Measurements from ENCODE around the gene PCDH9.
"Not testable (repeated sequence)": the region's sequence is repeated elsewhere in the genome, so short reads cannot be mapped to it uniquely, and the experiment has no call there.

Gene PCDH9

DNA sequence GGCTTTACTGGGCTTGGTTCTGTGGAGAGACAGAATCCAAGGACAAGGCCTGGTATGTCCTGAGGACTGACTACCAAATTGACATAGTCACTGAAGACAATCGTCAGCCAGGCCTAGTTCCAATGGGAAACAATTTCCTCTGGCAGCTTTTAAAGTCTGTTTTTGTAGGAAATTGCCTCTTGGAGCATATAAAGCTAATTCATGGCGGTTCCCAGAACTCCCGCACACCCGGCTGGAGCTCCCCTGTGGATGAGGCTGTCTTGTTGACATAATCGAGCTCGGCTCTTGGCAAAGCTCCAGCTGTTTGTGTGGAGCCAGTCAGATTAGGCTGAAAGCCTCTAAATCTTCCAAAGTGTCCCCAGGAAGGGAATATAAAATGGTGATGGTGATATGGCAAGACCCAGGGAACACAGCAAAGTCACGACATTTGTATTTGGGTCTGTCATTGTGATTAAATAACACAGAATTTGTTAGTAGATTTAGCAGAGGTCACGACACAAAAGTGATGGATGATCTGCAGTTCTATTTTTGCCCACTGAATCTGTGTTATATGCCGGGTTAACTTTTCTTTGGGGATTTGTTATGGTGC is 395.0 kb downstream of the PCDH9 start:
- no peak for DNase-seq (ENCODE audit: low spot score)

GRCh38 chr13:66830940-66831716 is 399.0 kb downstream of the PCDH9 start:
- no peak for DNase-seq (ENCODE audit: low spot score)

- no peak for DNase-seq (ENCODE audit: low spot score)
Measured at GRCh38 chr13:66829803-66830202, 400.3 kb downstream of the PCDH9 start.

DNA sequence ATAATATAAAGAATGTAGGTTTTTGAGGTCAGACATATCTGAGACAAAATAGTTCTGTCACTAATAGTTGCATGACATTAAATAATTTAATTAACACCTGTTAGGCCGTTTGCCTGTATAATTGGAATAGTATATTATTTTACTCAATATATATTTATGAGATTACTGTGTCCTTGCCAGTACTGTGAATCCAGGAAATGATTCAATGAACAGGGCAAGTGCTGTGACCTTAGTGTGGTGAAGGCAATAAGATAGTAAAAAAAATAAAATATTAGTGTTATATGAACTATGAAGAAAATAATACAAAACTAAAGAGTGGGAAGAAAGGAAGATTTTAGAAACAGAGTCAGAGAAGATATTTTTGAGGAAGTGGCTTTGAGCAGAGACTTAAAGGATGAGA is 403.7 kb downstream of the PCDH9 start:
- DNase-seq (ENCODE audit: low spot score), result no peak

DNA sequence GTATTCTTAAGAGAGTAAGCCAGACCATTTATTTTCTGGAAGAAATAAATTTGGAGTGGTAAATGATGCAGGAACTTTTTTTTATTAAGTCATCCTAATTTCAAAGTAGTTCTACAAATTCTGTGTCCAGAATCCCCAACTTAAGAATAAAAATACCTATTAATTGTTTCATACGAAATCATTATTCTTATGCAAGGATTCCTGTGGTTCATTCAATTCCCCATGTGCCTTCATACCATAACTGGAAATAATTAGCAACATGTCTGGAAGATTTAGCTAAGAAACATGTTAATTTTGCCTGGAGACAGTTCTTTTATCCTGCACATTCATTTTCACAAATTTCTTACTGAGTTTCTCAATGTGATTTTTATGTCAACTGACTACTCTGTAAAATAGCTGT is 408.6 kb downstream of the PCDH9 start:
- DNase-seq (ENCODE audit: low spot score), result no peak

DNA sequence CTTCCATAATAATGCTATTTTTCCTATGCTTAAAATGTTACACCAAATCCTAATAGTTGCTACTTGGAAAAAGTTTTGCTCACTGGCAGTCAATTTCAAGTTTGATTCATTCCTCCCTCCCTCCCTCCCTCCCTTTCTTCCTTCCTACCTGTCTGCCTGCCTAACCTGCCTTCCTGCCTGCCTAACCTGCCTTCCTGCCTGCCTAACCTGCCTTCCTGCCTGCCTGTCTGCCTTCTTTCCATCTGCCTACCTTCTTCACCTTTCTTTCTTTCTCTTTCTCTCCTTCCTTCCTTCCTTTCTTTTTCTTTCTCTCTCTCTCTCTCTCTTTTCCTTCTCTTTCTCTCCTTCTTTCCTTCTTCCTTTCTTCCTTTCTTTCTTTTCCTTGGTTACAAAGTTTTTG is 418.7 kb downstream of the PCDH9 start:
- DNase-seq (ENCODE audit: low spot score), result no peak

- DNase-seq (ENCODE audit: low spot score), result no peak
Measured at GRCh38 chr13:66809485-66809884, 420.7 kb downstream of the PCDH9 start.

- DNase-seq (ENCODE audit: low spot score), result no peak
Measured at GRCh38 chr13:66807251-66807650, 422.9 kb downstream of the PCDH9 start.

- DNase-seq (ENCODE audit: low spot score), result no peak
Measured at GRCh38 chr13:66805657-66806056, 424.5 kb downstream of the PCDH9 start.

DNA sequence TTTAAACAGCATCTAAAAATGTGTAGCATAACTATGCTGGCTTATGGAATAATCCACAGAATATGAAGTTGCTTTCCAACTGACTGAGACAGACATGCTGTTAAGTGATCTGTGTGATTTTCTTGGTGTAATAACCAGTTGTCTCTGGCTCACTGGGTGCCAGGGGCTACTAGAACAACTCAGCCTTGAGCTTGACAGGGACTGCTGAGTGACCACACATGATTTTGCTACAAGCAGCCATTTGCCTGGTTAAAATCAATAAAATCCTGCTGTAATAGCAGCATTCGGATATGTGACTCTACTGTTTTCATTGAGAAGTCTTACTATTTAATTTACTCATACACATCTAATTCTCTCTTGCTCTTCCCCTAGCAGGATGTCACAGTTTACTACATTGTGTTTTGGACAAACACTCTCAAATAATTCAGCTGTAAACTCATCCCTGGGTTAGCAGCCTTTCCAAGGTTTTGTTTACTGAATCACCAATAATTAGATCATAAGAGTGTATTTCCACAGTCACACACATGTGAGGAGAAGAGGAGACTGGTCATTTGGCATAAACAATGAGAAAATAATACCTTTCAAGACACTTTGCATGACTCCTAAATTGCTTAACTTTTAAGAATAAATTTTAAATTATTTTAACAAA is 426.2 kb downstream of the PCDH9 start:
- DNase-seq (ENCODE audit: low spot score), result no peak

- no peak for DNase-seq (ENCODE audit: low spot score)
Measured at GRCh38 chr13:66803013-66803807, 426.9 kb downstream of the PCDH9 start.

- DNase-seq (ENCODE audit: low spot score), result no peak
Measured at GRCh38 chr13:66795636-66796035, 434.5 kb downstream of the PCDH9 start.

- DNase-seq (ENCODE audit: low spot score), result no peak
Measured at GRCh38 chr13:66794340-66795031, 435.6 kb downstream of the PCDH9 start.

- no peak for DNase-seq (ENCODE audit: low spot score)
Measured at GRCh38 chr13:66790861-66791260, 439.3 kb downstream of the PCDH9 start.

- DNase-seq (ENCODE audit: low spot score), result no peak
Measured at GRCh38 chr13:66781241-66781640, 448.9 kb downstream of the PCDH9 start.

DNA sequence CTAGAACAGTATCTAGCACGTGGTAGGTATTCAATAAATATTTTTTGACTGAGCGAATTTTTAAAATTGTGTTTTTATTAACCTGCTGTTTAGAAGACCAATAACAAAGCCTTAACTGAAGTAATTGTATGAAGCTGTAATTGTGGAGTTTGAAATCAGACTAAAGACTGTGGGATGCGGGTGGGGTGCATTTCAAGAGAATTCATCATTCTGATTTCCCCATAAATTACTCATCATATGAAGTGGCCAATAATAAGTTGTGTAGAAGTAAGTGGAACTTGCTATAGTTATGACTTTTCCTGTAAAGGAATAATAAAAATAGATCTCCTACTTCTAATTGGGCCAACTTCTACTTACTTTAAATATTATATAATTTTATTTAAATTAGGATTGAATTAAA is 449.3 kb downstream of the PCDH9 start:
- no peak for DNase-seq (ENCODE audit: low spot score)

- DNase-seq (ENCODE audit: low spot score), result no peak
Measured at GRCh38 chr13:66778461-66778860, 451.7 kb downstream of the PCDH9 start.

DNA sequence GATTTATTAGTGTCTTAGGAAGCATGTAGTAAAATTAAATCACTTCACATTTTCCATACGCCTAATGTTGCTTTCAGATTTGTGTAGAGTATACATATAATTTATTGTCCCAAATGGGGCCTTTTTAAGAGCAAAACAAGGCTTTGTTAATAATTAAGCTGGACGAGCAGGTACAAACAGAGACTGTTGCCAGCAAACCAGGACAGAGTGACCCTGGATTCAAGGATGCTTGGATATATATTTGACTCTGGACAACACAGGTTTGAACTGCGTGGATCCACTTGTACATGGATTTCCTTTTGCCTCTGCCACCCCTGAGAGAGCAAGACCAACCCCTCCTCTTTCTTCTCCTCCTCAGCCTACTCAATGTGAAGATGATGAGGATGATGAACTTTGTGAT is 454.9 kb downstream of the PCDH9 start:
- no peak for DNase-seq (ENCODE audit: low spot score)

GRCh38 chr13:66774046-66774445 is 456.1 kb downstream of the PCDH9 start:
- DNase-seq (ENCODE audit: low spot score), result no peak

- no peak for DNase-seq (ENCODE audit: low spot score)
Measured at GRCh38 chr13:66765559-66765958, 464.6 kb downstream of the PCDH9 start.

DNA sequence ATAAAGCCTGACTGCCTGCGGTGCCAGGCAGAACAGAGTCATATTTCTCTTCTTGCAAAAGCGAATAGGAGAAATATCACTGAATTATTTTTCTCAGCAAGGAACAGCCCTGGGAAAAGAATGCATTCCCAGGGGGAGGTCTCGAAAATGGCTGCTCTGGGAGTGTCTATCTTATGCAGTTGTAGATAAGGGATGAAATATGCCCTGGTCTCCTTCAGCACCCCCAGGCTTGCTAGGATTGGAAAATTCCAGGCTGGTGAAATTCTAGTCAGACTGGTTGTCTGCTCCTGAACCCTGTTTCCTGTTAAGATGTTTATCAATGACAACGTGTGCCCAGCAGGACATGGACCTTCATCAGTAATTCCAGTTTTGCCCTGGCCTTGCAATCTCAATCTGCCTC is 469.5 kb downstream of the PCDH9 start:
- DNase-seq (ENCODE audit: low spot score), result not testable (repeated sequence)

- no peak for DNase-seq (ENCODE audit: low spot score)
Measured at GRCh38 chr13:66759919-66760318, 470.2 kb downstream of the PCDH9 start.

Data from CD4-positive, alpha-beta T cell treated with Interleukin-6 at 100 ng/mL for 8 hours (primary cell).